ENCODE results near the gene CCDC85C. TPM values are rescaled to one million over a fixed set of nuclear protein-coding genes. Genes with fewer than 3 reads are reported as not detected.

The CCDC85C gene
- total RNA-seq, 1 experiment from 2014 or later, result 42.3 TPM

GRCh38 chr14:99595524-99595923 lies 8.5 kb downstream of the CCDC85C start (continued):
- TF ChIP-seq, protein P1, sequence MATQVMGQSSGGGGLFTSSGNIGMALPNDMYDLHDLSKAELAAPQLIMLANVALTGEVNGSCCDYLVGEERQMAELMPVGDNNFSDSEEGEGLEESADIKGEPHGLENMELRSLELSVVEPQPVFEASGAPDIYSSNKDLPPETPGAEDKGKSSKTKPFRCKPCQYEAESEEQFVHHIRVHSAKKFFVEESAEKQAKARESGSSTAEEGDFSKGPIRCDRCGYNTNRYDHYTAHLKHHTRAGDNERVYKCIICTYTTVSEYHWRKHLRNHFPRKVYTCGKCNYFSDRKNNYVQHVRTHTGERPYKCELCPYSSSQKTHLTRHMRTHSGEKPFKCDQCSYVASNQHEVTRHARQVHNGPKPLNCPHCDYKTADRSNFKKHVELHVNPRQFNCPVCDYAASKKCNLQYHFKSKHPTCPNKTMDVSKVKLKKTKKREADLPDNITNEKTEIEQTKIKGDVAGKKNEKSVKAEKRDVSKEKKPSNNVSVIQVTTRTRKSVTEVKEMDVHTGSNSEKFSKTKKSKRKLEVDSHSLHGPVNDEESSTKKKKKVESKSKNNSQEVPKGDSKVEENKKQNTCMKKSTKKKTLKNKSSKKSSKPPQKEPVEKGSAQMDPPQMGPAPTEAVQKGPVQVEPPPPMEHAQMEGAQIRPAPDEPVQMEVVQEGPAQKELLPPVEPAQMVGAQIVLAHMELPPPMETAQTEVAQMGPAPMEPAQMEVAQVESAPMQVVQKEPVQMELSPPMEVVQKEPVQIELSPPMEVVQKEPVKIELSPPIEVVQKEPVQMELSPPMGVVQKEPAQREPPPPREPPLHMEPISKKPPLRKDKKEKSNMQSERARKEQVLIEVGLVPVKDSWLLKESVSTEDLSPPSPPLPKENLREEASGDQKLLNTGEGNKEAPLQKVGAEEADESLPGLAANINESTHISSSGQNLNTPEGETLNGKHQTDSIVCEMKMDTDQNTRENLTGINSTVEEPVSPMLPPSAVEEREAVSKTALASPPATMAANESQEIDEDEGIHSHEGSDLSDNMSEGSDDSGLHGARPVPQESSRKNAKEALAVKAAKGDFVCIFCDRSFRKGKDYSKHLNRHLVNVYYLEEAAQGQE (IDR thresholded peaks at IDR 0.05; ENCODE audit: low read depth), result no peak
- TF ChIP-seq, protein P2, sequence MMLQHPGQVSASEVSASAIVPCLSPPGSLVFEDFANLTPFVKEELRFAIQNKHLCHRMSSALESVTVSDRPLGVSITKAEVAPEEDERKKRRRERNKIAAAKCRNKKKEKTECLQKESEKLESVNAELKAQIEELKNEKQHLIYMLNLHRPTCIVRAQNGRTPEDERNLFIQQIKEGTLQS (IDR thresholded peaks at IDR 0.05), result no peak
- TF ChIP-seq POLR2AphosphoS5 (IDR thresholded peaks at IDR 0.05; ENCODE audit: low read depth, low read length), result no peak
- TF ChIP-seq CBX3 (IDR thresholded peaks at IDR 0.05; ENCODE audit: low read depth), result no peak
- TF ChIP-seq POLR2A (IDR thresholded peaks at IDR 0.05; ENCODE audit: borderline replicate concordance, extremely low read depth, insufficient read depth, insufficient read length), result no peak

DNA sequence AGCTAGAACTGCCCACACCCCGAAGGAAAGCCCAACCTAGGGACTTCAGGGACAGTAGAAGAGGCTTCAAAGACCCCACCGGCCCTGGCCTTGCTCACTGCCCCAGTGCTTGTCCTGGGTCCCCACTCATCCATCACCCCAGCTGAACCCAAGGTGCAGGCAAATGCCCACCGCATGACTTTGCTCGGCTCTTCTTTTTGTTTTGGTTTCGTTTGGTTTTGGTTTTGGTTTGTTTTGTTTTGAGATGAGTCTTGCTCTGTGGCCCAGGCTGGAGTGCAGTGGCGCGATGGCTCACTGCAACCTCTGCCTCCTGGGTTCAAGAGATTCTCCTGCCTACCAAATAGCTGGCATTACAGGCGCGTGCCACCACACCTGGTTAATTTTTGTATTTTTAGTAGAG lies 9.0 kb downstream of the CCDC85C start:
- Histone ChIP-seq H3K27me3 (ENCODE audit: insufficient read depth, low read length) (no peaks in the 10 kb centered on the region), H4K20me1 (ENCODE audit: insufficient read depth) (no peaks in the 10 kb centered on the region), H3K4me3 (replicated peaks in 1 of 2; ENCODE audit: low read depth in 1 of 2, low read length in 2 of 2) (no peak overlapping the region), H3K9ac (ENCODE audit: low read length) (no peak overlapping the region), H3K9me2 (ENCODE audit: insufficient read depth) (no peaks in the 10 kb centered on the region), H3K36me3 (ENCODE audit: control insufficient read depth in 1 of 2, insufficient read depth in 2 of 2, low read length in 2 of 2) (no peaks in the 10 kb centered on the region; a peak in 1 of 4 replicates), H3K79me2 (ENCODE audit: insufficient read depth, low read length) (peaks cover 73% of the 10 kb centered on the region), H2AFZ (ENCODE audit: low read depth, low read length, poor library complexity, severe bottlenecking) (no peak overlapping the region), H3K9me3 (ENCODE audit: control insufficient read depth in 1 of 2, insufficient read depth in 1 of 2, low read depth in 1 of 2, low read length in 2 of 2) (no peaks in the 10 kb centered on the region), H3K4me1 (ENCODE audit: control insufficient read depth in 1 of 2, insufficient read depth in 2 of 2, low read length in 2 of 2) (peaks cover 2 to 13% of the 10 kb centered on the region in 2 experiments; a peak in 3 of 4 replicates), H3K27ac (ENCODE audit: low read depth, low read length) (no peak overlapping the region), H3K4me2 (ENCODE audit: low read length) (no peak overlapping the region)
- POLR2A ChIA-PET, result interaction anchor here (0.6 kb wide), 1 partner anchor 15 kb away, joined by 4 read pairs; no protein-coding TSS in a partner anchor
- ATAC-seq, result no peak
- DNase-seq (ENCODE audit: low read depth, low spot score), result no peak
- RAD21 ChIA-PET (ENCODE audit: low non-redundant PET in 1 of 2, low total read pairs in 2 of 2, uncharacterized antibody in 2 of 2, unreplicated experiment in 2 of 2), result no interaction called here
- CTCF ChIA-PET, result no interaction called here
- no peak for TF ChIP-seq ZFX (IDR thresholded peaks at IDR 0.05)
- no TSS peak for BruUV-seq (replicated peaks)
- intact Hi-C loops (cut with micrococcal nuclease), result no loop called here

Data from HCT116 (cell line).